SK-N-DZ (cell line): Measurements from ENCODE around the gene NSL1.

Source experiments
- DNase-seq: peaks from one replicate; pipeline ENCODE4 v3.0.0-alpha.2; 2015; ENCODE audit warnings: low spot score

The NSL1 gene

GRCh38 chr1:212686069-212686468 lies 105.5 kb downstream of the NSL1 start:
- DNase-seq = no peak

- no peak for DNase-seq
Measured at GRCh38 chr1:212685429-212685828, 106.1 kb downstream of the NSL1 start.

GRCh38 chr1:212684521-212685090 lies 107.0 kb downstream of the NSL1 start:
- no peak for DNase-seq

GRCh38 chr1:212684076-212684475 lies 107.5 kb downstream of the NSL1 start:
- no peak for DNase-seq

DNA sequence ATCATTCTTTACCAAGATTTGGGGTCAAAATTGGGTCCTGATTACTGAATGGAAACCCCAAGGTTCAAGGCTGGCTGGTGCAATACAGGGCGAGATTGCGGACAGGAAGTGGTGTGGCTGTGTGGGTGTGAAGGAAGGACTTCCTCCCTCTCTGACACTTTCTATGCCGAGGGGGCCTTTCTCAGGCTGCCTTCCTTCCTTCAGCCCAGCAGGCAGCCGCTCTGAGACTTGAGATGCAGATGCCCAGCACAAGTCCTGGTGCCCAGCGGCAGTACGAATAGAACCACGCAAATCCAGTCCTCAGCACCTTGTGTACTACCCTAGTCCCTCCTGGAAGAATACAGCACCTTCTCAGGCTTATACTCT lies 108.2 kb downstream of the NSL1 start:
- DNase-seq = no peak

- DNase-seq = no peak
Measured at GRCh38 chr1:212680680-212681389, 110.7 kb downstream of the NSL1 start.

- no peak for DNase-seq
Measured at GRCh38 chr1:212678456-212679410, 112.8 kb downstream of the NSL1 start.

DNA sequence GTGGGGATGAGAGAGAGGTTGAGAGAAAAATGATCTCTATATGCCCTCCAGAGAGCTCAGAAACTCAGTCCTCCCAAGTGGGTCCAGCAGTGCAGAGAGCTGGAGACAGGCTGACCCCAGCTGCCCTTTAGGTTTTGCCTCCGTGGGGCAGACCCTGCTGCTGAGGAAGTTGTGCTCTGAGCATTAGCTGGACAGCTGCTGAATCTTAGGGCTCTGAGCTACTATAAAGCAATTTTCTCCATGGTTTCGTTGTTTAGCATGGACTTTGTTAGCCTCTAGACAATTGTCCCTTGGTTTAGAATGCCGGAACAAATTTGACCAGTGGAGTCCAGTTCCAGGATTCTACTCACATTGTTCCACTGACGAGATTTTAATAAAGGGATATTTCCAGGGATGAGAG lies 114.0 kb downstream of the NSL1 start:
- DNase-seq = no peak

- DNase-seq = no peak
Measured at GRCh38 chr1:212677136-212677535, 114.4 kb downstream of the NSL1 start.
